Measurements from ENCODE around the gene TLN1.

- TF ChIP-seq ZNF571 (tag by site-specific recombination; IDR thresholded peaks at IDR 0.05): no peak
- no peak for TF ChIP-seq ZNF280D (tag by site-specific recombination; IDR thresholded peaks at IDR 0.05)
- TF ChIP-seq ZNF391 (tag by site-specific recombination; IDR thresholded peaks at IDR 0.05; ENCODE audit: borderline replicate concordance, low read depth): no peak
- no peak for TF ChIP-seq CTCF (tag by site-specific recombination; IDR thresholded peaks at IDR 0.05)
- no peak for TF ChIP-seq ZNF621 (tag by site-specific recombination; IDR thresholded peaks at IDR 0.05)
- no peak for TF ChIP-seq ZNF768 (tag by site-specific recombination; IDR thresholded peaks at IDR 0.05)
- no peak for TF ChIP-seq ZNF639 (tag by site-specific recombination; IDR thresholded peaks at IDR 0.05)
- no peak for TF ChIP-seq ZNF426 (tag by site-specific recombination; IDR thresholded peaks at IDR 0.05)
- TF ChIP-seq HOXC10 (CRISPR knock-in tag; IDR thresholded peaks at IDR 0.05): no peak
- TF ChIP-seq SP3 (tag by site-specific recombination; IDR thresholded peaks at IDR 0.05): no peak
- TF ChIP-seq ZNF510 (tag by site-specific recombination; IDR thresholded peaks at IDR 0.05; ENCODE audit: insufficient replicate concordance): no peak
- TF ChIP-seq REPIN1 (tag by site-specific recombination; IDR thresholded peaks at IDR 0.05; ENCODE audit: low read depth): no peak
- no peak for TF ChIP-seq ZNF48 (tag by site-specific recombination; IDR thresholded peaks at IDR 0.05)
Measured at GRCh38 chr9:35758475-35759050, 26.6 kb upstream of the TLN1 start.
